GM19035 (cell line): Measurements from ENCODE around the gene TMEM143.

ENCODE experiments used
- ATAC-seq: cut with Tn5 transposase; IDR thresholded peaks from one replicate; pipeline ENCODE4 v1.9.1; 2021; ENCODE audit not compliant: unreplicated experiment

TMEM143 gene

DNA sequence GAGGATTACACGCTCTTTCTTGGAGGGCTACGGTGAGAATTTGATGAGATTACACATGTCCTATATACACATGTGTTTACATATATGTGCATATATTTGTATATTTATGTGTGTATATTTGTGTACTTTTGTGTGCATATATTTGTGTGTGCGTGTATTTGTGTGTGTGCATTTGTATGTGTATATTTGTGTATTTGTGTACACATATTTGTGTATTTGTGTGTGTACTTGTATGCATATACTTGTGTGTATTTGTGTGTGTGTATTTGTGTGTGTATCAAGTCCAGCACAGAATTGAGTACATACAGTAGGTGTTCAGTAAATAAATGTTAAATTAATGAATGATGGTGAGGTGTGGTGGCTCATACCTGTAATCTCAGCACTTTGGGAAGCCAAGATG, 1.8 kb downstream of the TMEM143 start:
- no peak for ATAC-seq

DNA sequence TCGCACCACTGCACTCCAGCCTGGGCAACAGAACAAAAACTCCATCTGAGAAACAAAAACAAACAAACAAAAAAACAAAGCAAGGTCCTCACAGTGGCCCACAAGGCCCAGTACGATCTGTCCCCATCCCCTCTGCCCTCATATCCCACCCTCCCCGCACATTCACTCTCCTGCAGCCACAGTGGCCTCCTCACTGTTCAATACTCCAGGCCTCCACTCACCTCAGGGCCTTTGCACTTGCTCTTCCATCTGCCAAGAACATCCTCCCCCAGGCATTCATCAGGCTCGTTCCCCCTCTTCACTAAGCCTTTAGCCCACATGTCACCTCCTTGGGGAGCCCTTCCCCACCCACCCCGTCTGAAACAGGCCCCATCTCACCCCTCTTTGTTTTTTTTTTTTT, 4.6 kb downstream of the TMEM143 start:
- no peak for ATAC-seq

DNA sequence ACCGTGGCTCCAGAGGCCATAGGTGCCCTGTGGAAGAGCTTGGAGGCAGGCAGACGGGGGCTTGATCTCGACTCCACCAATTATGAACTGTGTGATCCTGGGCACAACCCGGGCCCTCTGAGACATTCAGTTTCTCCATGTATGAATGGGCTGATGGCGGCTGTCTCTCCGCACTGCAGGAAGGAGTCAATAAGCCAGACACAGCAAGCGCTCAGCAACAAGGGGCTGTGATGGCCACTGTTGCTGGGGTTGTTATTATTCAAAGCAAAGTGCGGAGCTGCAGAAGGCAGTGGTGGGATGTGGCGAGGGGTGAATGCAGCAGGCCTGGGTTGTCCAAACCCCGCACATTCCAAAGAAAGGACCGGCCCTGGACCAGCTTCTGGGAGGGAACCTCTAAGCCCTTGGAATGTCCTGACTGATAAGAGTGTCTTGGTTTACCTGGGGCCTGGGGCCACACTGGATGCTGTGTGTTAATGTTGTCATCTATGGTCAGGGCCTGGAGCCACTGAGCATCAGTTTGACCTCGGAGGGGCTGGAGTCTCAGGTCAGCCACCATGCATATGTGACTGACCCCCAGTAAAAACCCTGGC, 8.3 kb downstream of the TMEM143 start:
- ATAC-seq: no peak

DNA sequence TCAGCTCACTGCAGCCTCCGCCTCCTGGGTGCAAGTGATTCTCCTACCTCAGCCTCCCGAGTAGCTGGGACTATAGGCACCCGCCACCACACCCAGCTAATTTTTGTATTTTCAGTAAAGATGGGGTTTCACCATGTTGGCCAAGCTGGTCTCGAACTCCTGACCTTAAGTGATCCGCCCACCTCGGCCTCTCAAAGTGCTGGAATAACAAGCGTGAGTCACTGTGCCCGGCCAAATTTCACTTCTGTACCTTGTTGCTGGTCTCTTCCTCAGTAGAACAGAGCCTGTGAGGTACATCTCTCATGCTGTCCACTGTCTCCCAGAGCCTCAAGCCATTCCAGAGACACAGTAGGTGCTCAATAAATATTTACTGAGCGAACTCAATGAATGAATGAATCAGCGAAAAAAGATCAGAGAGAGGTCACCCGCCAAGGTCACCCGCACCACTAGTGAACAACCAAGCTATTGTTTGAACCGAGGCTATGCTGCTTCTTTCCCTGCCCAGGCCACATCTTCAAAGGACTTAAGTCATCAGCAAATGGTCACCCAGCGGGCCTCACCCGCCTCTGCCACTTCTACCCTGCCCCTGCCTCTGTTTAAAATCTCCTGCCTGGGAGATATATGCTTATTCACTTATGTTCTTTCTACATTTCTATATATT, 9.3 kb downstream of the TMEM143 start:
- no peak for ATAC-seq

DNA sequence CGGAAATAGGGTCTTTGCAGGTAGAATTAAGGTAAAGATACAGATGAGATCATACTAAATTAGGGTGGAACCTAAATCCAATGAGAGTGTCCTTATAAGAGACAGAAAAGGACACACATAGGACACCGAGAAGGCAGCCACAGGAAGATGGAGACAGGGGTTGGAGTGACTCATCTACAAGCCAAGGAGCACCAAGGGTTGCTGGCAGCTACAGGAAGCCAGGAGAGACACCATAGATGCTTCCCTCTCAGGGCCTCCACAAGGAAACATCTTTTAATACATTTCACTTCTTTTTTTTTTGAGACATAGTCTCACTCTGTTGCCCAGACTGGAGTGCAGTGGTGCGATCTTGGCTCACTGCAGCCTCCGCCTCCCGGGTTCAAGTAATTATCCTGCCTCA, 10.1 kb downstream of the TMEM143 start:
- ATAC-seq: no peak

DNA sequence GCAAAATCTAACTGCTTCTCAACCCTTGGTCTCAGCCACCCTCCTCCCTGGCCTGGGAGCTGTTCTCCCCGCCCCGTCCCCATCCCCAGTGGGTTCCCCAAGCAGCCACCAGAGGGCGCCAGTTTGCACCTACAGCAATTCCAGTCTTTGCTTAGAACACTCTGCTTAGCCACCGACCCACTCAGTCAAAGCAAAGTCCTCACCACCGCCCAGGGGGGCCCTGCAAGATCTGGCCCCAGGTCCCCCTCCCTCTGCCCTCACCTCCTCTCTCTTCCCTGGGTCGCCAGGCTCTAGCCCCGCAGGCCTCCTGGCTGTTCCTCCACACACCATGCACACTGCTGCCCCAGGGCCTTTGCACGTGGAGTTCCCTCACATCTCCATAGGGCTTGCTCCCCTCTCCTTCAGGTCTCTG, 12.4 kb downstream of the TMEM143 start:
- ATAC-seq: no peak

DNA sequence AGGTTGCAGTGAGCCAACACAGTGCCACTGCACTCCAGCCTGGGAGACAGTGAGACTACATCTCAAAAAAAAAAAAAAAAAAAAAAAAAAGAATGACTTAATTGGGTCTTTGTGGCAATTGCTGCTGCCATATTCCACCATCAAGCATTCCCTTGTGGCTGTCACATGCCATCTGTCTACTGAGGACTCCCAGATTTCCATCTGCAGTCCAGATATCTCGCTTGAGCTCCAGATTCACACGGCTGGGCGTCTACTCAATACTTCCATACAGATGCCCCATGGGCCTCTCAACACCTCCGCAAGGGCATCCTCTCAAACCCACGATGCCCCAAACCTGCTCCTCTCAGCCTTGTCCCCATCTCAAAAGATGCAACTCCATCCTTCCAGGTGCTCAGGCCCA, 12.9 kb downstream of the TMEM143 start:
- no peak for ATAC-seq

DNA sequence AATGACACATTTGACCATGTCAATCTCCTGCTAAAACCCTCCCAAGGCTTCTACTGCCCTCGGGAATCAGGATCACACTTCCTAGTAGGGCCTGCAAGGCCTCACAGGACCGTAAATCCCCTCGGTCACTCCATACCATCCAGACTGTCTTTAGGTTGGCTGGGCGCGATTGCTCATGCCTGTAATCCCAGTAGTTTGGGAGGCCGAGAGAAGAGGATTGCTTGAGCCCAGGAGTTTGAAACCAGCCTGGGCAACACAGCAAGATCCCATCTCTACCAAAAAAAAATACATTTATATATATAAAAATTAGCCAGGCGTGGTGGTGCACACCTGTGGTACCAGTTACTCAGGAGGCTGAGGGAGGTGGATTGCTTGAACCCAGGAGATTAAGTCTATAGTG, 15.0 kb downstream of the TMEM143 start:
- no peak for ATAC-seq

DNA sequence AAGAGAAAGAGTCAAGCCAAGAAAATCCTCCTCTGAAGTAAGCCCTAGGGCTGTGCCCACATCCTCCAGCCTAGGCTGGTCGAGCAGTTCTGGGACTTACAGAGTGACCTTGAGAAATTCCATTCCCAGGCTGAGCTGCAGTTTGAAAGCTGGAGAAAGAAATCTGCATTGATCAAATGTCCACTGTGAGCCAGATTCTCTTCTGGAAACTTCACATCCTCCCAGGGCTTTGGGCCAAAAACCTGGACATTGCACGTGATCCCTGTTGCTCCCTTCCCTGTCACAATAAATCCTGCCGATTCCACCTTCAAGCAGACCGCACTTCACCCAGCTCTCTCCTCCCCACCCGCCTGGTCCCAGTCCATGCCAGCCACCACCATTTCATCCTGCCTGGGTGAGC, 15.7 kb downstream of the TMEM143 start:
- ATAC-seq: no peak

DNA sequence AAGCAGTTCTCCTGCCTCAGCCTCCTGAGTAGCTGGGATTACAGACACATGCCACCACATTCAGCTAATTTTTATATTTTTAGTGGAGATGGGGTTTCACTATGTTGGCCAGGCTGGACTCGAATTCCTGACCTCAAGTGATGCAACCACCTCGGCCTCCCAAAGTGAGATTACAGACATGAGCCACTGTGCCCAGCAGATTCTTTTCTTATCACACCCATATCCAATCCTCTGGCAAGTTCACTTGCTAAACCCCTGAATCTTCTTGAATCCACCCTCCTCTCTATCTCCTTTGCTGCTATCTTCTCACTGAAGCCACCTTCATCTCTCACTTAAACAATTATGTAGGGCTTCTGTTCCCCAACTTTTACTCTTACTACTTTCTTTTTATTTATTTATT, 17.5 kb downstream of the TMEM143 start:
- ATAC-seq: no peak

DNA sequence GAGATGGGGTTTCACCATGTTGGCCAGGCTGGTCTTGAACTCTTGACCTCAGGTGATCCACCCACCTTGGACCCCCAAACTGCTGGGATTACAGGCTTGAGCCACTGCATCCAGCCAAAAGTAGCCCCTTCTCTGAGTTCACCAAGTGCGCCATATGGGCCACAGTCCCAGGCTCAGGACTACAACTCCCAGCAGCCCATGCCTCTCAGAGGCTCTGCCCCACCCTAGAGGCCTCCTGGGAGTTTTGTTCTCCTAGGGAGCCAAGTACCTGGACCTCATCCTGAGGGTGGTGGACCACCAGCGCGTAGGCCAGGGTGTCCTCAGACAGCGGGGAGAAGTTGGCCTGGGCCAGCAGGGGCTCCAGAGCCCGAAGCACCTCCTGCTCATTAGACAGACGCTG, 18.8 kb downstream of the TMEM143 start:
- ATAC-seq: no peak

DNA sequence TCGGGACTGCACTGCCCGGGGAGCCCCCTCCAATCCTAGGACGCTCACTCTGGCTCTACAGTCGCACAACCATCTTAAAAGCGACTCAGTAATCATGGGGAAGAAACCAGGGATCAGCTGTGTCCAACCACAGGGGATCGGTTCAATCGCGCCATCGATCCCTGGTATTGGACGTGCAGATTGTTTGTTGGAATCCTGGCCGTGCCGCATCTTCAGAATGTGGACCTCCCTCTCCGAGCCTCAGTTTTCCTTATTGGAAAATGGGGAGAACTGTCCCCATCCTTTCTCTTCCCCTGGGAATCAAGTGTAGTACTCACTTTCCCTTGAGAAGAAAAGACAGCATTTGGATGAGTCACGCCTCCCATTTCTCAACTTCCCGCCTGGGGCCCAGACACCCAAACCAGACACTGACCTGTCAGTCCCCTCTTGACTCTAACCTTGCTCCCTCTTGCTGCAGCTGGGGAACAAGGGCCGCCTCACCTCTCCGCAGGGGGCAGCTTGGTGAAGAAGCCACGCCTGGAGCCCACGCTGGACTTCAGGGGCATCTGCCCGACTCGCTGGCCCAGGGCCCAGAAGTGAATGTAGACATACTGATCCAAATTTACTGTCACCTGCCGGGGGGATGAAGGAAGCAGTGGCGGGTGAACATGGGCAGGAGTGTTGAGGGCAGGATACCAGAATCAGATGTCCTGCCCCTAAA, 20.7 kb downstream of the TMEM143 start:
- no peak for ATAC-seq

DNA sequence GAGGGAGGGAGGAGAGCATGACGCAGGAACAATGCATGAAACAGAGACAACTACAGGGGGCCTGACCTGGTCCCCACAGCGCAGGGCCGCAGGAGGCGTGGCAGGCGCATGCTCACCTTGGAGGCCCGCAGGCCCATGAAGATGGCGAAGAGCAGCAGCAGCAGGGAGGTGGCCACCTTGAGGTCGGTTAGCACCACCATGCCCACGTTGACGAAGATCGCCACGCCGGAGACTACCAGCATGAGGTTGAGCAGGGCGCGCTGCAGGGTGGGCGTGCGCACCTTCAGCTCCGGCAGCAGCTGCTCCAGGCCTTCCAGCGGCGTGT, 21.4 kb downstream of the TMEM143 start:
- no peak for ATAC-seq

DNA sequence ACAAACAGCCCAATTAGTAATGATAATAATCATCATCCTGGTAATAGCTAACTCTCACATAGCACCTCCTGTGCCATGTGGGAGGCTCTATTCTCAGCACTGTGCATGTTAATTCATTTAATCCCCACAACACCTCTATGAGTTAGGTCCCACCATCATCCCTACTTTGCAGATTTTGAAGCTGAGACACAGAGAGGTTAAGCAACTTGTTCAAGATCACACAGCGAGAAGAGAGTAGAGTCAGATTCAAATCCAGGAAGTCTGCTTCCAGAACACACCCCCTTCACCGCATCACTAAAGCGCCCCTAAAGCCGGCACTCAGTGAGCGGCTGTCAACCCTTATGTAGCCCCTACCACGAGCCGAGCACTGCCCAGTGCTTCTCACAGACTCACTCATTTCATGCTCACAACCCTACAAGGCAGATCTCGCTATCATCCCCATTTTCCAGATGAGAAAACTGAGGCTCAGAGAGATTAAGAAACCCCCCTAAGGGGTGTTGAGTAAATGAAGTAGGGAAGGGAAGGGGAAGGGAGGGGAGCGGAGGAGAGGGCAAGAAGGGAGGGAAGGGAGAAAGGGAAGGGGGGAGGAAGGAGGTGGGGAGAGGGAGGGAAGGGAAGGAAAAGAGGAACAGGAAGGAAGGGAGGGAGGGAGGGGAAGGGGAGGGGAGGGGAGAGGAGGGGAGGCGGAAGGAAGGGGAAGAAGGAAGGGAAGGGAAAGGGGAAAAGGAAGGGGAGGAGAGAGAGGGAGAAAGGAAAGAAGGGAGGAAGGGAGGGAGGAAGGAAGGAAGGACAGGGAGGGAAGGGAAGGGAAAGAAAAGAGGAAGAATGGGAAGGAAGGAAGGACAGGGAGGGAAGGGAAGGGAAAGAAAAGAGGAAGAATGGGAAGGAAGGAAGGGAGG, 22.0 kb downstream of the TMEM143 start:
- ATAC-seq: no peak

DNA sequence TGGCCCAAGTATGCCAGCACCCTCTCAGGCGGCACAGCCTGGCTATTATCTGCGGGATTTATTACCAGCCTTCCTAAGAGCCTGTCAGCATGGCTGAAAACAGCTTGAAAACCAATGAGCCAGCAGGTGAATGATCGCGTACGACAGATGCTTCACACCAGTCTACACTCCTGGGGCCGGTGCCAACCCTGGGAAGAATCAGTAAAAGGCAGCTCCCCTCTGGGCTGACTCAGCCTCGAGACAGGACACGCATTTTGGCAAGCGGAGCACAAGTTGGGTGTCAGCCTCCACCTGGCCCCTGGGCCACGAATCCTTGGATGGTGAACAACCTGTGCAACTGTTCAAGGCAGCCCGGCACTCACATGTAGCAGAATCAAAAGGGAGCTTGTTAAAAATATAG, 22.7 kb downstream of the TMEM143 start:
- ATAC-seq: no peak

DNA sequence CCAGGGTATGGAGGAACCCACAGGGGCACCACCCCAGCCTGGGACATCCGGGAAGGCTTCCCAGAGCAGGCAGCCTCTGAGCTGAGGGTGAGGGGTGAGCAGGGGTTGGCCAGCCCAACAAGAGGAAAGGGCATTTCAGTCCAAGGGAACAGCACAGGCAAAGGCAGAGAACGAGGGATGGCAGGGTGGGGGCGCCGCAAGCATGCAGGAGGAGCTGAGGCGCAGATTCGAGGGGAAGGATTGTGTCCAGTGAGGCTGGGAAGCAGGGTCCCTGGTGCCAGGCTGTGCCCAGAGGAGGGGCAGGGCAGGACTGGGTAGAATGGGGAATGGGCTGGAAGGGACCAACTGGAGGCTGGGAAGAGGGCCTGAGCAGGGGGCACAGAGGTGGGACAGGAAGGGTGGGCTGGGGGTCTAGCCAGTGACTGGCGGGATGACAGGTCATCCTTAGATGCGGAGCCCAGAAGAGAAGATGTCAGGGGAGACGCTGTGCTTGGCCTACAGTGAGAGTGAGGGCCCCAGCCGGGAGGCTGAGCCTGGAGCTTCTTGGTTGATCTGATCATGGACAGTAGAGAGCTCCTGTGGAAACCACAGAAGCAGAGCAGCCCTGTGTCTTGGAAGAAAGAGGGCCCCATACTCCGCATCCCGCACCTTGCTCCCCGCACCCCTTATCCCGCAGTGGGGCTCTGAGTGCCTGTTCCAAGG, 24.8 kb downstream of the TMEM143 start:
- no peak for ATAC-seq

DNA sequence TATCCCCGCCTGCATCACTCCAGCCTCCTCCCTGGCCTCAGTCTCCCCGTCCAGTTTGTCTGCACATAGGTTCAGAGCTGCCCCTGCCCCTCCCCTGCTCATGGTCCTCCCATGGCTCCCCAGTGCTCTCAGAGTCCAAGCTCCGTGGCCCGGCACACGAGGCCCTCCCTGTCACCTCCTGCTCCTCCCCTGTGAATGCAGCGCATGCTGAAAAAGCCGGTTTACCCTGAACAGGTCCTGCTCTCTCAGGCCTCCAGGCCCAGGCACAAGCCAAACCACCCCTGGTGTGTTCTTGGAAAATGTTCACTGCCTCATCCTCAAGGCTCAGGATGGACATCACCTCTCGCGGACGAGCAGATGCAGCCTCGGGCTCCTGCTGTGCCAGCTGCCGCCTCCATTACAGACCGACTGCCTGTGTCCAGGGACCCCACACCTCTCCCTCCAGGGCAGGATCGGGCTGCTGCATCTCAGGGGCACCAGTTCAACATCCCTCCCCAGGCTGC, 25.4 kb downstream of the TMEM143 start:
- no peak for ATAC-seq

DNA sequence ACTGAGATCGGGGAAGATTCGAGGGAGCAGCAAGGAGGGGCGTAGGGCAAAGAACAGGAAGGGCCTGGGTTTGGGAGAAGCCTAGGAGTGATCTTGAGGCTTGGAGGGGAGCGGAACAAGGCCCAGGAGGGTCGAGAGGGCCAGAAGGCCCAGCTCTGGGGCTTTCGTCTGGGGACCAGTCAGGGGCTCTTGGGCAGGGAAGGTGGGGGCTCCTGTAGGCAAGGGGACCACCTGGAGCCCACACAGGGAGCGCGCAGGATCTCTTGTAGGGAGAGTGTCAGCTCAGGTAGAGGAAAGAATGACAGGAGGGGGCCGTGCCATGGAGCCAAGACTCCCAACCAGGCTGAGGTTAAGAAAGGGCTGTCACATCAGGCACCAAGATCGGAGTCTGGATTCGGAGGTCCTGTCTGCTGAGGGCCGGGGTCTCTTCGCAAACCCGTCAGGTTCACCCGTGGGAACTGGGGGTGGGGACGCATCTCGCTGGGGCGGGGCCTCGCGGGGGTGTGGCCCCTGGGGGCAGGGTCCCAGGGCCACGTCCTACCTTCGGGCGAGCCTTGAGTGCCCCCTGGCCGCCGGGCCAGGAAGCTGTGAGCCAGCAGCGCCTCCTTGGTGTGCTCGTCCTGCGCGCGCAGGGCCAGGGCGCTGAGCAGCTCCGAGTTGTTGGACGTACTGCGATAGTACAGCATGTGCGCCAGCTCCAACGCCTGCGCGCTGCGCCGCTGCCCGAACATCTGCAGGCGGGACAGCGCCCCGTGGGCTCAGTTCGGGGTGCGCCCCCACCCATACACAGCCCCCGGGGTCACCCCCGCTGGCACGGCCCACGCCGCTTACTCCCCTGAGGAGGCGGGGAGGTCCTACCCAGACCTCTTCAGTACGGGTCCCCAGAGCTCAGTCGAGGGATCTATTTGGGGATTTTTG, 30.0 kb downstream of the TMEM143 start:
- ATAC-seq: peak; percentile 50

DNA sequence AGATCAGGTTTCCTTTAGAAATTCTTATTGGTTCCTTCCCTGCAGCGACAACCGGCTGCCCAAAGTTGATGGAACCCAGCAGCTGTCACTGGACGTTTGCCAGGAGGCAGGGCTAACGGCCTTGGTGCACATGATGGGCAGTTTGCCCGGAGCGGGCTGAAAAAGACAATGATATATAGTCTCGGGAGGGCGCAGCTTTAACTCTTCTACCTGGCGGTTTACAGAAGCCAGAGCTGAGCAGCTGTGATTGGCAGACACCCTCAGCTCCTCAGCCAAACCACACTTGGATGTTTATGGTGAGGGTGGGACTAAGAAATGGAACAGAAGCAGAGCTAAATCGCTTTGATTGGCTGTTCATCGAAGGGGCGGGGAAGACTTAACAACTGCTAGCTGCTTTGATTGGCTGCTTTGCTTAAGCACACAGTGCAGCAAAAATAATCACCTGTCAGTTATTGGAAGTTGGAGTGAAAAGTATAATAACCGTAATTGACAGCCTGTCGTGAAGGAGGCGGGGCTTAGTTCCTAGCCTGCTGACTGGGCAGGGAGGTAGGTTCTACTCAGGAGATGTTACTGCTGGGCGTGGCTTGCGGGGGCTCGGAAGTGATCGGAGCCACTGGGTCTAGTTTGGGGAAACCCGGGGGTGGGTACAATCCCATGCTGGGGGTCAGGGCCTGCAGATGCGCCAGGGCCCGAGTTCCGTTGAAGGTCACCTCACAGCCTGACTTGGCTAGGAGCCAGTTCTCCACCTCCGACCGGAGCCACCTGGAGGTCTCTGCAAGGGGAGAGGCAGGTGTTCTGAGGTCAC, 30.9 kb downstream of the TMEM143 start:
- peak; percentile 62 for ATAC-seq
